Neural progenitor cell (in vitro differentiated cells): Measurements from ENCODE around the gene BLVRA. TPM values are rescaled to one million over a fixed set of nuclear protein-coding genes. Genes with fewer than 3 reads are reported as not detected.
"Not testable (repeated sequence)": the region's sequence is repeated elsewhere in the genome, so short reads cannot be mapped to it uniquely, and the experiment has no call there.

Source experiments
- DNase-seq: peaks from one replicate; pipeline ENCODE4 v3.0.0-alpha.2; 2016; ENCODE audit warnings: low spot score
- H2AFZ ChIP-seq: fragments of 200-600 bp; sonication (generic); replicated peaks from 2 replicates; pipeline ENCODE4 v1.6.1; 2016; ENCODE audit warnings: antibody characterized with exemption
- H3F3A ChIP-seq: fragments of 200-600 bp; sonication (generic); 2 replicates; pipeline ENCODE4 v1.6.1; 2016; ENCODE audit warnings: antibody characterized with exemption, low read depth
- H3K27ac ChIP-seq: fragments of 200-600 bp; sonication (generic); 2 replicates; pipeline ENCODE4 v1.5.1; 2016; ENCODE audit warnings: mild to moderate bottlenecking
- H3K27me3 ChIP-seq: fragments of 200-600 bp; sonication (generic); 2 replicates; pipeline ENCODE4 v1.6.1; 2016; ENCODE audit warnings: mild to moderate bottlenecking, moderate library complexity
- H3K36me3 ChIP-seq: fragments of 200-600 bp; sonication (generic); 2 replicates; pipeline ENCODE4 v1.5.1; 2016
- H3K4me1 ChIP-seq: fragments of 200-600 bp; sonication (generic); 2 replicates; pipeline ENCODE4 v1.6.1; 2016; ENCODE audit warnings: mixed run types
- H3K4me2 ChIP-seq: fragments of 200-600 bp; sonication (generic); 2 replicates; pipeline ENCODE4 v1.6.1; 2016
- H3K4me3 ChIP-seq: fragments of 200-600 bp; sonication (generic); 2 replicates; pipeline ENCODE4 v1.5.1; 2016
- H3K79me2 ChIP-seq: fragments of 200-600 bp; sonication (generic); 2 replicates; pipeline ENCODE4 v1.6.1; 2016; ENCODE audit warnings: low read depth
- H3K9ac ChIP-seq: fragments of 200-600 bp; sonication (generic); 2 replicates; pipeline ENCODE4 v1.6.1; 2016
- H3K9me3 ChIP-seq: fragments of 200-600 bp; sonication (generic); 2 replicates; pipeline ENCODE4 v1.5.1; 2016; ENCODE audit warnings: low read depth
- H4K20me1 ChIP-seq: fragments of 200-600 bp; sonication (generic); 2 replicates; pipeline ENCODE4 v1.6.1; 2016; ENCODE audit warnings: low read depth
- H3K27ac Mint-ChIP-seq: 3 replicates; pipeline ENCODE4 v1.8.0; 2021; ENCODE audit warnings: mixed read lengths
- H3K27me3 Mint-ChIP-seq: 2 replicates; pipeline ENCODE4 v1.8.0; 2022; ENCODE audit warnings: low read depth, mild to moderate bottlenecking, inconsistent platforms, moderate library complexity, mixed read lengths; ENCODE audit not compliant: insufficient read depth
- H3K36me3 Mint-ChIP-seq: 3 replicates; pipeline ENCODE4 v1.8.0; 2021; ENCODE audit warnings: mixed read lengths
- H3K4me1 Mint-ChIP-seq: 3 replicates; pipeline ENCODE4 v1.8.0; 2021; ENCODE audit warnings: mixed read lengths
- H3K4me3 Mint-ChIP-seq: 3 replicates; pipeline ENCODE4 v1.8.0; 2021; ENCODE audit warnings: mild to moderate bottlenecking, moderate library complexity, mixed read lengths
- H3K9me3 Mint-ChIP-seq: 3 replicates; pipeline ENCODE4 v1.8.0; 2020; ENCODE audit warnings: mixed read lengths
- EZH2 ChIP-seq: fragments of 200-600 bp; sonication (generic); IDR thresholded peaks from 2 replicates; pipeline ENCODE4 v1.6.1; 2017; ENCODE audit warnings: antibody characterized with exemption, mild to moderate bottlenecking, moderate library complexity
- EZH2phosphoT487 ChIP-seq: fragments of 200-600 bp; sonication (generic); IDR thresholded peaks from 2 replicates; pipeline ENCODE4 v1.6.1; 2017; ENCODE audit warnings: antibody characterized with exemption
- total RNA-seq: library from RNA; depleted of rRNA; stranded (reverse); fragments of >200 nt; gene quantifications from 2 replicates; pipeline ENCODE4 v1.2.3, GENCODE V29; 2015; ENCODE audit warnings: low replicate concordance
- TF ChIP-seq, protein P1 (sequence below): fragments of 200-600 bp; sonication (generic); IDR thresholded peaks from 2 replicates; pipeline ENCODE4 v1.5.1; 2017; ENCODE audit warnings: antibody characterized with exemption, mild to moderate bottlenecking

BLVRA gene
- total RNA-seq, 1 donor from 2014 or later: 27.9 TPM

- Histone ChIP-seq H3K4me3 (no peak overlapping the region), H3K4me1 (no peaks in the 10 kb centered on the region), H3K4me2 (no peak overlapping the region), H3K9ac (no peak overlapping the region), H3K36me3 (no peaks in the 10 kb centered on the region), H3F3A (no peaks in the 10 kb centered on the region), H3K9me3 (no peaks in the 10 kb centered on the region), H3K27me3 (no peaks in the 10 kb centered on the region), H4K20me1 (no peaks in the 10 kb centered on the region), H3K27ac (no peak overlapping the region), H2AFZ (no peak overlapping the region), H3K79me2 (no peaks in the 10 kb centered on the region)
- Mint-ChIP-seq H3K9me3 (peaks cover 7% of the 10 kb centered on the region), H3K36me3 (no peaks in the 10 kb centered on the region), H3K27ac (no peak overlapping the region), H3K4me1 (no peaks in the 10 kb centered on the region), H3K4me3 (no peak overlapping the region), H3K27me3 (peaks cover 9% of the 10 kb centered on the region)
- DNase-seq: no peak
- TF ChIP-seq, protein P1, sequence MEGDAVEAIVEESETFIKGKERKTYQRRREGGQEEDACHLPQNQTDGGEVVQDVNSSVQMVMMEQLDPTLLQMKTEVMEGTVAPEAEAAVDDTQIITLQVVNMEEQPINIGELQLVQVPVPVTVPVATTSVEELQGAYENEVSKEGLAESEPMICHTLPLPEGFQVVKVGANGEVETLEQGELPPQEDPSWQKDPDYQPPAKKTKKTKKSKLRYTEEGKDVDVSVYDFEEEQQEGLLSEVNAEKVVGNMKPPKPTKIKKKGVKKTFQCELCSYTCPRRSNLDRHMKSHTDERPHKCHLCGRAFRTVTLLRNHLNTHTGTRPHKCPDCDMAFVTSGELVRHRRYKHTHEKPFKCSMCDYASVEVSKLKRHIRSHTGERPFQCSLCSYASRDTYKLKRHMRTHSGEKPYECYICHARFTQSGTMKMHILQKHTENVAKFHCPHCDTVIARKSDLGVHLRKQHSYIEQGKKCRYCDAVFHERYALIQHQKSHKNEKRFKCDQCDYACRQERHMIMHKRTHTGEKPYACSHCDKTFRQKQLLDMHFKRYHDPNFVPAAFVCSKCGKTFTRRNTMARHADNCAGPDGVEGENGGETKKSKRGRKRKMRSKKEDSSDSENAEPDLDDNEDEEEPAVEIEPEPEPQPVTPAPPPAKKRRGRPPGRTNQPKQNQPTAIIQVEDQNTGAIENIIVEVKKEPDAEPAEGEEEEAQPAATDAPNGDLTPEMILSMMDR: no peak
- TF ChIP-seq EZH2phosphoT487 (no peak), EZH2 (no peak)
Measured at GRCh38 chr7:43824963-43825362, 66.5 kb downstream of the BLVRA start.

GRCh38 chr7:43825391-43825808 is 66.9 kb downstream of the BLVRA start:
- H3K4me3 Mint-ChIP-seq: no peak overlapping the region
- Histone ChIP-seq H4K20me1 (no peaks in the 10 kb centered on the region), H3F3A (no peaks in the 10 kb centered on the region), H3K79me2 (no peaks in the 10 kb centered on the region), H3K4me3 (no peak overlapping the region), H3K27ac (no peak overlapping the region), H2AFZ (no peak overlapping the region), H3K36me3 (no peaks in the 10 kb centered on the region), H3K4me2 (no peak overlapping the region), H3K4me1 (no peaks in the 10 kb centered on the region), H3K9me3 (no peaks in the 10 kb centered on the region), H3K27me3 (no peaks in the 10 kb centered on the region), H3K9ac (no peak overlapping the region)
- no peaks in the 10 kb centered on the region for H3K36me3 Mint-ChIP-seq
- H3K27me3 Mint-ChIP-seq: peaks cover 11% of the 10 kb centered on the region
- DNase-seq: no peak
- H3K9me3 Mint-ChIP-seq: peaks cover 7% of the 10 kb centered on the region
- TF ChIP-seq EZH2phosphoT487 (no peak), EZH2 (no peak)
- TF ChIP-seq, protein P1: no peak
- no peaks in the 10 kb centered on the region for H3K4me1 Mint-ChIP-seq
- no peak overlapping the region for H3K27ac Mint-ChIP-seq

- not testable (repeated sequence) for H3K27me3 Mint-ChIP-seq, H3K79me2 ChIP-seq, H3K27ac ChIP-seq, H3K4me2 ChIP-seq, H3K4me3 Mint-ChIP-seq, H3K9ac ChIP-seq, DNase-seq, H3K27me3 ChIP-seq, H2AFZ ChIP-seq, H3K27ac Mint-ChIP-seq, H3K4me1 Mint-ChIP-seq, H3F3A ChIP-seq, H3K4me1 ChIP-seq, H3K4me3 ChIP-seq, H3K9me3 Mint-ChIP-seq, H4K20me1 ChIP-seq, H3K36me3 Mint-ChIP-seq, H3K9me3 ChIP-seq, H3K36me3 ChIP-seq
Measured at GRCh38 chr7:43830917-43831316, 72.4 kb downstream of the BLVRA start.

DNA sequence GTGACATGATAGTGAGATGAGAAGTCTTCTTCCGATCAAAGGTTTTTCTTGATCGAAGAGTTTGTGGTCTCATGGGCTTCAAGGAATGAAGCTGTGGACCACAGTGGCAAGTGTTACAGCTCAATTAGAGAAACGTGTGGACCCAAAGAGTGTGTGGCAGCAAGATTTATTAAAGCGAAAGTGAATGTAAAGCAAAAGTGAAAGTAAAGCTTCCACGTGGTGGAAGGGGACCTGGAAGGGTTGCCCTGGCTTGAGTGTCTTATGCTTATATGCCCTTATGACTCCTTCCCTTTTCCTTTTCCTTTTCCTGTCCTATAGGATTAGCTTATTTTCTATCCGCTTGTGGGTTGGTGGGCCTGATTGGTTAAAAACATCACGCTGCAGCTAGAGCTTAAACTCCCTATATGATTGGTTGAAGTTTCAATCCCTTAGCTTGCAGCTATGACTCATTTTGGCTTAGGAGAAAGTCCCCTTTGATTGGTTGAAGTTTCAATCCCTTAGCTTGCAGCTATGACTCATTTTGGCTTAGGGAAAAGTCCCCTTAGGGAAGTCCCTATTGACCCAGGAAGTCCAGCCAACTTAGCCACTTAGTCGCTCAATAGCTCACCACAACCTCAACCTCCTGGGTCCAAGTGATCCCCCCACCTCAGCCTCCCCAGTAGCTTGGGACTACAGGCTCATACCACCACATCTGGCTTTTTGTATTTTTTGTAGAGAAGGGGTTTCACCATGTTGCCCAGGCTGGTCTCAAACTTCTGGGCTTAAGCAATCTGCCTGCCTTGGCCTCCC is 76.2 kb downstream of the BLVRA start:
- no peaks in the 10 kb centered on the region for H3K79me2 ChIP-seq
- Mint-ChIP-seq H3K27me3 (peaks cover 2% of the 10 kb centered on the region), H3K36me3 (no peaks in the 10 kb centered on the region), H3K27ac (no peak overlapping the region), H3K4me3 (no peak overlapping the region), H3K9me3 (peaks cover 4% of the 10 kb centered on the region), H3K4me1 (peaks cover 3% of the 10 kb centered on the region)
- TF ChIP-seq EZH2: no peak
- H3K27me3 ChIP-seq: no peaks in the 10 kb centered on the region
- H3K9me3 ChIP-seq: peaks cover 4% of the 10 kb centered on the region
- H3K4me2 ChIP-seq: no peak overlapping the region
- H4K20me1 ChIP-seq: no peaks in the 10 kb centered on the region
- H3K9ac ChIP-seq: no peak overlapping the region
- no peaks in the 10 kb centered on the region for H3K4me1 ChIP-seq
- H3K36me3 ChIP-seq: no peaks in the 10 kb centered on the region
- DNase-seq: no peak
- no peak overlapping the region for H3K4me3 ChIP-seq
- no peak overlapping the region for H3K27ac ChIP-seq
- no peak overlapping the region for H2AFZ ChIP-seq
- no peaks in the 10 kb centered on the region for H3F3A ChIP-seq
